Left renal pelvis (tissue), 4 donors: ENCODE measurements around the gene ATOH1. TPM values are rescaled to one million over a fixed set of nuclear protein-coding genes. Genes with fewer than 3 reads are reported as not detected.

Experiments used
- DNase-seq, 4 donors: peaks; one replicate each; pipeline ENCODE4 v3.0.0-alpha.2; 2013; ENCODE audit warnings: low read depth in 4 of 4, low spot score in 3 of 4
- polyA plus RNA-seq, 4 donors: library from polyadenylated mRNA; unstranded; fragments of 120-200 nt; gene quantifications; one replicate each; pipeline ENCODE4 v1.2.1, GENCODE V29; 2013; ENCODE audit not compliant: insufficient read length in 4 of 4

The ATOH1 gene
- not detected for polyA plus RNA-seq

GRCh38 chr4:93828332-93828994, at the start of gene ATOH1:
ATOH1 (plus strand) TSS chr4:93828753; CDS start chr4:93828927, 174 bp downstream.
- DNase-seq = no peak

GRCh38 chr4:93779228-93779627, 49.3 kb upstream of the ATOH1 start:
- DNase-seq = no peak

- no peak for DNase-seq
These were observed 48.5 kb upstream of the ATOH1 start for GRCh38 chr4:93780080-93780479.

- DNase-seq = no peak
These were observed 47.4 kb upstream of the ATOH1 start for GRCh38 chr4:93781198-93781597.

GRCh38 chr4:93786149-93786548, 42.4 kb upstream of the ATOH1 start:
- DNase-seq = no peak

GRCh38 chr4:93788712-93789111, 39.8 kb upstream of the ATOH1 start:
- DNase-seq = no peak

GRCh38 chr4:93791570-93792195, 36.9 kb upstream of the ATOH1 start:
- peak; percentile 10 to 47 (median 30) for DNase-seq

- DNase-seq = no peak
These were observed 26.5 kb upstream of the ATOH1 start for GRCh38 chr4:93802045-93802444.

- no peak for DNase-seq
These were observed 18.8 kb upstream of the ATOH1 start for GRCh38 chr4:93809773-93810172.

- no peak for DNase-seq
These were observed 18.1 kb upstream of the ATOH1 start for GRCh38 chr4:93810340-93810992.

- DNase-seq = no peak
These were observed 15.5 kb upstream of the ATOH1 start for GRCh38 chr4:93813092-93813491.

GRCh38 chr4:93814141-93814540, 14.4 kb upstream of the ATOH1 start:
- DNase-seq = no peak

- DNase-seq = no peak
These were observed 13.8 kb upstream of the ATOH1 start for GRCh38 chr4:93814722-93815121.

GRCh38 chr4:93825551-93826216, 2.9 kb upstream of the ATOH1 start:
- no peak for DNase-seq

GRCh38 chr4:93827272-93827947, 1.1 kb upstream of the ATOH1 start:
- no peak for DNase-seq

GRCh38 chr4:93828995-93829819, 654 bp downstream of the ATOH1 start:
- no peak for DNase-seq

- no peak for DNase-seq
These were observed 1.5 kb downstream of the ATOH1 start for GRCh38 chr4:93829820-93830687.

- no peak for DNase-seq
These were observed 3.4 kb downstream of the ATOH1 start for GRCh38 chr4:93831716-93832496.
